ENCODE data around the gene KIF5A.

The KIF5A gene

GRCh38 chr12:57632958-57633840, 83.4 kb downstream of the KIF5A start, which contains the start of gene B4GALNT1:
Gene B4GALNT1, minus strand, starts transcription at chr12:57633201. Its CDS starts 1,069 bp downstream, at chr12:57632132.
- TF ChIP-seq MAX (IDR thresholded peaks at IDR 0.05; ENCODE audit: low read depth, low read length) (peak; percentile 41; the same call in 1 of the 2 replicates), POLR2A (IDR thresholded peaks at IDR 0.05; ENCODE audit: extremely low read depth, insufficient read length) (no peak), CTCF (IDR thresholded peaks at IDR 0.05; ENCODE audit: low read depth, low read length) (peak; percentile 85), MYC (IDR thresholded peaks at IDR 0.05; ENCODE audit: low read depth, low read length) (peak; percentile 20)

More at GRCh38 chr12:57632958-57633840, 83.4 kb downstream of the KIF5A start, which contains the start of gene B4GALNT1:
- peak; percentile 73 for DNase-seq (ENCODE audit: low read depth)
- H3K4me3 ChIP-seq (ENCODE audit: low read depth, low read length): no peak within 1 kb of the TSS
